ENCODE data around the gene MKRN1. TPM values are rescaled to one million over a fixed set of nuclear protein-coding genes. Genes with fewer than 3 reads are reported as not detected.

Gene MKRN1
- total RNA-seq (ENCODE audit: low replicate concordance): 98.6 and 127 TPM in 2 replicates
- long read RNA-seq, transcript MKRN1-205 (4 exons, 583 nt): minor isoform, 6 of 73 reads
- long read RNA-seq, transcript MKRN1-201 (8 exons, 3,151 nt): major isoform, 25 of 73 reads
- long read RNA-seq, partial matches to known transcripts: 23 of 73 reads
- long read RNA-seq, other reads (novel, unspliced or antisense): 17 of 73 reads

GRCh38 chr7:140479062-140479738, at the start of gene MKRN1:
MKRN1 (minus strand) TSS chr7:140479505; CDS start chr7:140479344, 161 bp downstream.
- peaks cover 8% of the 10 kb centered on the region for H3K4me1 Mint-ChIP-seq (ENCODE audit: unreplicated experiment)
- peak within 1 kb of the TSS; percentile 99 for H3K4me3 Mint-ChIP-seq
- TF ChIP-seq CTCF (conservative IDR thresholded peaks at IDR 0.05): no peak
- no peaks in the 10 kb centered on the region for H3K27me3 Mint-ChIP-seq
- peak within 1 kb of the TSS; percentile 99 for H3K27ac Mint-ChIP-seq
- no peaks in the 10 kb centered on the region for H3K9me3 Mint-ChIP-seq
- peak; percentile 93 for DNase-seq (ENCODE audit: extremely low spot score, unreplicated experiment)
- H3K36me3 Mint-ChIP-seq: peaks cover 5% of the 10 kb centered on the region

GRCh38 chr7:140526787-140527664, 47.7 kb upstream of the MKRN1 start:
- no peak for TF ChIP-seq CTCF (conservative IDR thresholded peaks at IDR 0.05)
- DNase-seq (ENCODE audit: extremely low spot score, unreplicated experiment): no peak
- no peak overlapping the region for H3K4me3 Mint-ChIP-seq
- H3K4me1 Mint-ChIP-seq (ENCODE audit: unreplicated experiment): peaks cover 5% of the 10 kb centered on the region
- no peaks in the 10 kb centered on the region for H3K9me3 Mint-ChIP-seq
- no peak overlapping the region for H3K27ac Mint-ChIP-seq
- peaks cover 3% of the 10 kb centered on the region for H3K36me3 Mint-ChIP-seq
- no peaks in the 10 kb centered on the region for H3K27me3 Mint-ChIP-seq

- H3K27ac Mint-ChIP-seq: no peak overlapping the region
- H3K9me3 Mint-ChIP-seq: no peaks in the 10 kb centered on the region
- TF ChIP-seq CTCF (conservative IDR thresholded peaks at IDR 0.05): no peak
- H3K4me3 Mint-ChIP-seq: no peak overlapping the region
- H3K4me1 Mint-ChIP-seq (ENCODE audit: unreplicated experiment): peaks cover 5% of the 10 kb centered on the region
- peaks cover 2% of the 10 kb centered on the region for H3K36me3 Mint-ChIP-seq
- DNase-seq (ENCODE audit: extremely low spot score, unreplicated experiment): no peak
- H3K27me3 Mint-ChIP-seq: no peaks in the 10 kb centered on the region
These were observed 46.9 kb upstream of the MKRN1 start for GRCh38 chr7:140526214-140526613.

GRCh38 chr7:140525743-140526142, 46.4 kb upstream of the MKRN1 start:
- DNase-seq (ENCODE audit: extremely low spot score, unreplicated experiment): no peak
- H3K27ac Mint-ChIP-seq: no peak overlapping the region
- H3K36me3 Mint-ChIP-seq: no peaks in the 10 kb centered on the region
- no peak overlapping the region for H3K4me3 Mint-ChIP-seq
- no peak for TF ChIP-seq CTCF (conservative IDR thresholded peaks at IDR 0.05)
- H3K4me1 Mint-ChIP-seq (ENCODE audit: unreplicated experiment): peaks cover 5% of the 10 kb centered on the region
- H3K27me3 Mint-ChIP-seq: no peaks in the 10 kb centered on the region
- no peaks in the 10 kb centered on the region for H3K9me3 Mint-ChIP-seq

GRCh38 chr7:140521421-140521820, 42.1 kb upstream of the MKRN1 start:
- Mint-ChIP-seq H3K36me3 (no peaks in the 10 kb centered on the region), H3K27ac (no peak overlapping the region), H3K9me3 (no peaks in the 10 kb centered on the region), H3K27me3 (no peaks in the 10 kb centered on the region), H3K4me1 (ENCODE audit: unreplicated experiment) (peaks cover 11% of the 10 kb centered on the region), H3K4me3 (no peak overlapping the region)
- no peak for TF ChIP-seq CTCF (conservative IDR thresholded peaks at IDR 0.05)
- DNase-seq (ENCODE audit: extremely low spot score, unreplicated experiment): no peak
